ENCODE measurements around the gene RNU1-3. TPM values are rescaled to one million over a fixed set of nuclear protein-coding genes. Genes with fewer than 3 reads are reported as not detected.

The RNU1-3 gene
- total and polyA plus RNA-seq, 2 of the 13 experiments (the other 11 are each of a cell fraction or from before 2014, with no cell fraction given), result under 0.01 to 11,018 TPM

DNA sequence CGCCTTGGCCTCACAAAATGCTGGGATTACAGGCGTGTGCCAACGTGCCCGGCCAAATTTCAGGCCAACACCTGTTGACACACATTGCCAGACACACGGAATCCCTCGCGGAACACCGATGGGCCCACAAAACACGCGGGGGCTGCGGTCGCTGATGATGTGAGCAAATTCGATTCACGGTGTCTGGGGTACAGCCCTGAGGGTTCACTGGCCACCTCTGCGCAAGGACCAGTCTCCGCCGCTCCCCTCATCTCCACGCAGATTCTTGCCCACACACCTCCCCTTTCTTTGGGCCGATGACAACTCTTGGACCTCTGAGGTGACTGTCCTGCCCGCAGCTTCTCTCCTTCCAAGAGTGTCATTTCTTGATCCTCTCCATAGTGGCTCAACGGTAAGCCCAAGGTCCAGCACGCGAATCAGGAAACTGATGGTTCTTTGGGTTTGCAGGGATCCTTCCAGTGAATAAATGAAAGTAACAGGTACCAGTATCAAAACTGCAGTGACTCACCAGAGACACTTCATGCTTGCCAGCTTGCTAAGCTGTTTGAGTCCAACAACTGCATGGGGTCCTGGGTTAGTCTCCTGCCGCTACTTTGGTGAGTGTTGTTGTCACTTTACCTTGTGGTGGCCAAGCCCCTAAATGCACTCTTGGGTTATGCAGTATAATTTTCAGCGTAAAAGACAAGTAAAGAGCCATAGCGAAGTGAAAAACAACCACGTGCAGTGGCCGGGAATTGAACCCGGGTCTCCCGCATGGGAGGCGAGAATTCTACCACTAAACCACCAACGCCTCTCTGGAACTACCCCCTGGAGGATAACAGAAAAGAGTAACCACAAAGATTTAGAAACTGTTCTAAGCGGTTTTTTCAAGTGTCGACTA lies 11.0 kb upstream of the RNU1-3 start (continued):
- TF ChIP-seq, protein P1, sequence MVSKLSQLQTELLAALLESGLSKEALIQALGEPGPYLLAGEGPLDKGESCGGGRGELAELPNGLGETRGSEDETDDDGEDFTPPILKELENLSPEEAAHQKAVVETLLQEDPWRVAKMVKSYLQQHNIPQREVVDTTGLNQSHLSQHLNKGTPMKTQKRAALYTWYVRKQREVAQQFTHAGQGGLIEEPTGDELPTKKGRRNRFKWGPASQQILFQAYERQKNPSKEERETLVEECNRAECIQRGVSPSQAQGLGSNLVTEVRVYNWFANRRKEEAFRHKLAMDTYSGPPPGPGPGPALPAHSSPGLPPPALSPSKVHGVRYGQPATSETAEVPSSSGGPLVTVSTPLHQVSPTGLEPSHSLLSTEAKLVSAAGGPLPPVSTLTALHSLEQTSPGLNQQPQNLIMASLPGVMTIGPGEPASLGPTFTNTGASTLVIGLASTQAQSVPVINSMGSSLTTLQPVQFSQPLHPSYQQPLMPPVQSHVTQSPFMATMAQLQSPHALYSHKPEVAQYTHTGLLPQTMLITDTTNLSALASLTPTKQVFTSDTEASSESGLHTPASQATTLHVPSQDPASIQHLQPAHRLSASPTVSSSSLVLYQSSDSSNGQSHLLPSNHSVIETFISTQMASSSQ (IDR thresholded peaks at IDR 0.05; ENCODE audit: low read depth), result no peak
- TF ChIP-seq, protein P1 (CRISPR knock-in tag; IDR thresholded peaks at IDR 0.05; ENCODE audit: borderline replicate concordance), result no peak
- TF ChIP-seq, protein P2, sequence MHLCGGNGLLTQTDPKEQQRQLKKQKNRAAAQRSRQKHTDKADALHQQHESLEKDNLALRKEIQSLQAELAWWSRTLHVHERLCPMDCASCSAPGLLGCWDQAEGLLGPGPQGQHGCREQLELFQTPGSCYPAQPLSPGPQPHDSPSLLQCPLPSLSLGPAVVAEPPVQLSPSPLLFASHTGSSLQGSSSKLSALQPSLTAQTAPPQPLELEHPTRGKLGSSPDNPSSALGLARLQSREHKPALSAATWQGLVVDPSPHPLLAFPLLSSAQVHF (CRISPR knock-in tag; IDR thresholded peaks at IDR 0.05), result no peak
- TF ChIP-seq ZNF17 (CRISPR knock-in tag; IDR thresholded peaks at IDR 0.05), result no peak
- TF ChIP-seq POLR2A (IDR thresholded peaks at IDR 0.05; ENCODE audit: insufficient read depth in 1 of 2, low read depth in 2 of 2, low read length in 2 of 2), result no peak
- peak; percentile 69; the same call in 1 of the 2 replicates for TF ChIP-seq TOPORS (CRISPR knock-in tag; IDR thresholded peaks at IDR 0.05)
- TF ChIP-seq, protein P3, sequence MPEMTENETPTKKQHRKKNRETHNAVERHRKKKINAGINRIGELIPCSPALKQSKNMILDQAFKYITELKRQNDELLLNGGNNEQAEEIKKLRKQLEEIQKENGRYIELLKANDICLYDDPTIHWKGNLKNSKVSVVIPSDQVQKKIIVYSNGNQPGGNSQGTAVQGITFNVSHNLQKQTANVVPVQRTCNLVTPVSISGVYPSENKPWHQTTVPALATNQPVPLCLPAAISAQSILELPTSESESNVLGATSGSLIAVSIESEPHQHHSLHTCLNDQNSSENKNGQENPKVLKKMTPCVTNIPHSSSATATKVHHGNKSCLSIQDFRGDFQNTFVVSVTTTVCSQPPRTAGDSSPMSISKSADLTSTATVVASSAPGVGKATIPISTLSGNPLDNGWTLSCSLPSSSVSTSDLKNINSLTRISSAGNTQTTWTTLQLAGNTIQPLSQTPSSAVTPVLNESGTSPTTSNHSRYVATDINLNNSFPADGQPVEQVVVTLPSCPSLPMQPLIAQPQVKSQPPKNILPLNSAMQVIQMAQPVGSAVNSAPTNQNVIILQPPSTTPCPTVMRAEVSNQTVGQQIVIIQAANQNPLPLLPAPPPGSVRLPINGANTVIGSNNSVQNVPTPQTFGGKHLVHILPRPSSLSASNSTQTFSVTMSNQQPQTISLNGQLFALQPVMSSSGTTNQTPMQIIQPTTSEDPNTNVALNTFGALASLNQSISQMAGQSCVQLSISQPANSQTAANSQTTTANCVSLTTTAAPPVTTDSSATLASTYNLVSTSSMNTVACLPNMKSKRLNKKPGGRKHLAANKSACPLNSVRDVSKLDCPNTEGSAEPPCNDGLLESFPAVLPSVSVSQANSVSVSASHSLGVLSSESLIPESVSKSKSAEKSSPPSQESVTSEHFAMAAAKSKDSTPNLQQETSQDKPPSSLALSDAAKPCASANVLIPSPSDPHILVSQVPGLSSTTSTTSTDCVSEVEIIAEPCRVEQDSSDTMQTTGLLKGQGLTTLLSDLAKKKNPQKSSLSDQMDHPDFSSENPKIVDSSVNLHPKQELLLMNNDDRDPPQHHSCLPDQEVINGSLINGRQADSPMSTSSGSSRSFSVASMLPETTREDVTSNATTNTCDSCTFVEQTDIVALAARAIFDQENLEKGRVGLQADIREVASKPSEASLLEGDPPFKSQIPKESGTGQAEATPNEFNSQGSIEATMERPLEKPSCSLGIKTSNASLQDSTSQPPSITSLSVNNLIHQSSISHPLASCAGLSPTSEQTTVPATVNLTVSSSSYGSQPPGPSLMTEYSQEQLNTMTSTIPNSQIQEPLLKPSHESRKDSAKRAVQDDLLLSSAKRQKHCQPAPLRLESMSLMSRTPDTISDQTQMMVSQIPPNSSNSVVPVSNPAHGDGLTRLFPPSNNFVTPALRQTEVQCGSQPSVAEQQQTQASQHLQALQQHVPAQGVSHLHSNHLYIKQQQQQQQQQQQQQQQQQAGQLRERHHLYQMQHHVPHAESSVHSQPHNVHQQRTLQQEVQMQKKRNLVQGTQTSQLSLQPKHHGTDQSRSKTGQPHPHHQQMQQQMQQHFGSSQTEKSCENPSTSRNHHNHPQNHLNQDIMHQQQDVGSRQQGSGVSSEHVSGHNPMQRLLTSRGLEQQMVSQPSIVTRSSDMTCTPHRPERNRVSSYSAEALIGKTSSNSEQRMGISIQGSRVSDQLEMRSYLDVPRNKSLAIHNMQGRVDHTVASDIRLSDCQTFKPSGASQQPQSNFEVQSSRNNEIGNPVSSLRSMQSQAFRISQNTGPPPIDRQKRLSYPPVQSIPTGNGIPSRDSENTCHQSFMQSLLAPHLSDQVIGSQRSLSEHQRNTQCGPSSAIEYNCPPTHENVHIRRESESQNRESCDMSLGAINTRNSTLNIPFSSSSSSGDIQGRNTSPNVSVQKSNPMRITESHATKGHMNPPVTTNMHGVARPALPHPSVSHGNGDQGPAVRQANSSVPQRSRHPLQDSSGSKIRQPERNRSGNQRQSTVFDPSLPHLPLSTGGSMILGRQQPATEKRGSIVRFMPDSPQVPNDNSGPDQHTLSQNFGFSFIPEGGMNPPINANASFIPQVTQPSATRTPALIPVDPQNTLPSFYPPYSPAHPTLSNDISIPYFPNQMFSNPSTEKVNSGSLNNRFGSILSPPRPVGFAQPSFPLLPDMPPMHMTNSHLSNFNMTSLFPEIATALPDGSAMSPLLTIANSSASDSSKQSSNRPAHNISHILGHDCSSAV (CRISPR knock-in tag; IDR thresholded peaks at IDR 0.05; ENCODE audit: borderline replicate concordance), result no peak
- TF ChIP-seq, protein P4, sequence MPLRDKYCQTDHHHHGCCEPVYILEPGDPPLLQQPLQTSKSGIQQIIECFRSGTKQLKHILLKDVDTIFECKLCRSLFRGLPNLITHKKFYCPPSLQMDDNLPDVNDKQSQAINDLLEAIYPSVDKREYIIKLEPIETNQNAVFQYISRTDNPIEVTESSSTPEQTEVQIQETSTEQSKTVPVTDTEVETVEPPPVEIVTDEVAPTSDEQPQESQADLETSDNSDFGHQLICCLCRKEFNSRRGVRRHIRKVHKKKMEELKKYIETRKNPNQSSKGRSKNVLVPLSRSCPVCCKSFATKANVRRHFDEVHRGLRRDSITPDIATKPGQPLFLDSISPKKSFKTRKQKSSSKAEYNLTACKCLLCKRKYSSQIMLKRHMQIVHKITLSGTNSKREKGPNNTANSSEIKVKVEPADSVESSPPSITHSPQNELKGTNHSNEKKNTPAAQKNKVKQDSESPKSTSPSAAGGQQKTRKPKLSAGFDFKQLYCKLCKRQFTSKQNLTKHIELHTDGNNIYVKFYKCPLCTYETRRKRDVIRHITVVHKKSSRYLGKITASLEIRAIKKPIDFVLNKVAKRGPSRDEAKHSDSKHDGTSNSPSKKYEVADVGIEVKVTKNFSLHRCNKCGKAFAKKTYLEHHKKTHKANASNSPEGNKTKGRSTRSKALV (CRISPR knock-in tag; IDR thresholded peaks at IDR 0.05), result peak; percentile 50; the same call in 1 of the 2 replicates
- no peak for TF ChIP-seq MED8 (CRISPR knock-in tag; IDR thresholded peaks at IDR 0.05; ENCODE audit: insufficient replicate concordance)
- TF ChIP-seq ZIK1 (CRISPR knock-in tag; IDR thresholded peaks at IDR 0.05; ENCODE audit: borderline replicate concordance, low read depth), result no peak
- no peak for TF ChIP-seq TCF7 (IDR thresholded peaks at IDR 0.05; ENCODE audit: low read depth)
- TF ChIP-seq KLF16 (CRISPR knock-in tag; IDR thresholded peaks at IDR 0.05), result peak in 1 of 2 experiments; percentile 91; a peak in 2 of 4 replicates

Measured in HepG2 (cell line).